CD4-positive, alpha-beta T cell (primary cell): ENCODE measurements around the gene CHMP4A. TPM values are rescaled to one million over a fixed set of nuclear protein-coding genes. Genes with fewer than 3 reads are reported as not detected.

Experiments used
- ATAC-seq: fragments of 200-7000 bp; cut with Tn5 transposase; one replicate; pipeline ENCODE4 v1.10.0; 2022; ENCODE audit warnings: mild to moderate bottlenecking; ENCODE audit not compliant: poor library complexity
- CTCF ChIA-PET: fragments of 350-600 bp; sonication (Branson Sonifier 250); formaldehyde crosslinking; loops from one replicate; lab custom pipeline; 2021; ENCODE audit warnings: antibody characterized with exemption, inconsistent platforms; lab: Charles Lee
- POLR2A ChIA-PET: fragments of 350-600 bp; sonication (Branson Sonifier 250); formaldehyde crosslinking; loops from one replicate; lab custom pipeline; 2021; ENCODE audit warnings: antibody characterized with exemption, inconsistent platforms; lab: Charles Lee
- DNase-seq, 14 experiments: peaks; one replicate each; pipeline ENCODE4 v3.0.0-alpha.2; 2013 to 2020; ENCODE audit warnings: mixed read lengths in 2 of 14
- H3K27ac ChIP-seq, 2 donors: one replicate each; pipeline versions ENCODE4 v1.5.1 to v1.7.0; 2013; ENCODE audit warnings: low read length in 2 of 2, low read depth in 1 of 2, mild to moderate bottlenecking in 1 of 2
- H3K27me3 ChIP-seq, 2 experiments: 1 replicate in 1 of 2; 2 replicates in 1 of 2; pipeline versions ENCODE4 v1.6.1 to v1.7.0; 2013; ENCODE audit warnings: low read length in 2 of 2, control low read depth in 1 of 2, mild to moderate bottlenecking in 1 of 2, moderate library complexity in 1 of 2; ENCODE audit not compliant: insufficient read depth in 2 of 2, control insufficient read depth in 1 of 2
- H3K36me3 ChIP-seq: one replicate; pipeline ENCODE4 v1.6.1; 2013; ENCODE audit warnings: low read length, control low read depth; ENCODE audit not compliant: insufficient read depth
- H3K4me1 ChIP-seq: one replicate; pipeline ENCODE4 v1.6.1; 2013; ENCODE audit warnings: low read length, control low read depth; ENCODE audit not compliant: insufficient read depth
- H3K4me3 ChIP-seq: one replicate; pipeline ENCODE4 v1.5.1; 2013; ENCODE audit warnings: mild to moderate bottlenecking, low read length, moderate library complexity
- H3K9me3 ChIP-seq, 2 experiments: 1 replicate in 1 of 2; 2 replicates in 1 of 2; pipeline versions ENCODE4 v1.6.1 to v1.7.0; 2013; ENCODE audit warnings: low read length in 2 of 2, mild to moderate bottlenecking in 2 of 2, control low read depth in 1 of 2, moderate library complexity in 1 of 2; ENCODE audit not compliant: control insufficient read depth in 1 of 2, insufficient read depth in 1 of 2
- H3K27ac Mint-ChIP-seq: one replicate; pipeline ENCODE4 v1.8.0; 2020; ENCODE audit warnings: mixed read lengths
- H3K27me3 Mint-ChIP-seq: one replicate; pipeline ENCODE4 v1.8.0; 2021; ENCODE audit warnings: mixed read lengths
- H3K36me3 Mint-ChIP-seq: one replicate; pipeline ENCODE4 v1.8.0; 2021; ENCODE audit warnings: low read depth, mixed read lengths
- H3K4me1 Mint-ChIP-seq: one replicate; pipeline ENCODE4 v1.8.0; 2021; ENCODE audit warnings: low read depth, mixed read lengths
- H3K4me3 Mint-ChIP-seq: one replicate; pipeline ENCODE4 v1.8.0; 2020; ENCODE audit warnings: mild to moderate bottlenecking, mixed read lengths
- H3K9me3 Mint-ChIP-seq: one replicate; pipeline ENCODE4 v1.8.0; 2020; ENCODE audit warnings: mixed read lengths
- intact Hi-C, 2 experiments: fragments of 100-400 bp; cut with DNase I in 1 of 2; cut with micrococcal nuclease in 1 of 2; formaldehyde crosslinking; loops; one replicate each; pipeline versions ENCODE4 v1.15.1 to v1.9.0; 2023 to 2025; cut with DNase I, micrococcal nuclease
- total RNA-seq, 174 experiments: library from RNA in 2 of 174; stranded (reverse) in 2 of 174; gene quantifications; one replicate each; pipeline ENCODE4 v1.2.3 and lab custom pipeline; 2021 to 2026
- TF ChIP-seq, protein P1 (sequence below): fragments of 200-600 bp; IDR thresholded peaks from one replicate; pipeline ENCODE4 v1.8.0; 2022; ENCODE audit warnings: antibody characterized with exemption, mild to moderate bottlenecking

Gene CHMP4A
- total RNA-seq, 2 experiments from 2014 or later = 73.4 to 80.1 TPM

DNA sequence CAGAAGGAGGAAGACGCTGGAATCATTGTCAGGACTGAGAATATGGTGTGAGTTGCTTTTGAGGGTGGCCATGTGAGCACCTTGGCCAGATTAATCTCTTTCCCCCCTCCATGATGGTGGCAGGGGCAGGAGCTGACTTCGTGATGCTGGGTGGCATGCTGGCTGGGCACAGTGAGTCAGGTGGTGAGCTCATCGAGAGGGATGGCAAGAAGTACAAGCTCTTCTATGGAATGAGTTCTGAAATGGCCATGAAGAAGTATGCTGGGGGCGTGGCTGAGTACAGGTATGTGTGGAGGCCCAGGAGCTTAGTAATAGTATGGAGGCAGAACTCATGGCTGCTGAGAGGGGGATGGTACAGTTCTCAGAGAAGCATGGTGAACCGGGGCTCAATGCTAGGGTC lies 24.8 kb upstream of the CHMP4A start:
- POLR2A ChIA-PET = interaction anchor here (0.5 to 2.6 kb wide), 7 partner anchors 9 to 97 kb away, joined by 3 to 11 read pairs (median 3); partner anchors contain the start of genes EMC9, MDP1 and TM9SF1
- H3K36me3 Mint-ChIP-seq = peaks cover 90% of the 10 kb centered on the region
- H3K4me3 Mint-ChIP-seq = peak overlapping the region; percentile 15

DNA sequence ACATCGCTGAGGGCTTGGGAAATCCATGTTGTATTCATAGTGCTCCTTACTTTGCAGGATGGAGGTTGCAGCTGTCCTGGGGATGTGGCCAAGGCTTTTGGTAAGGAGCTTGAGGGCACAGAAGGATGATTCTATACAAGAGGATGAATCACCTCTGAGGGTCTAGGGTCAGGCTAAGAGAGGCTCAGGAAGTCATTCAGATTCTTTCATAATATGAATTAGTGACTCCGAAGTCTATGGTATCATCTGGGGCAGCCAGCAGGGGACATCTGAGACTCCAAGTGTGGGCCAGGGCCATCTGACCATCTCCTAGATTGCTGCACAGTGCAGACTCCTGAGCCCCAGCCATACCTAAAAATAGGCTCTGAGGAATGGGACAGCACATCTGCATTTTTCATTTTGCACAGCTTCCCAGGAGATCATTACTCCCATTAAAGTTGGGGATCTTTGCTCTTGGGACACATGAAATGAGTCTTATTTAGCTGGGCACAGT lies 24.2 kb upstream of the CHMP4A start:
- ATAC-seq (no peak), DNase-seq (no peak)
- Mint-ChIP-seq H3K9me3 (no peaks in the 10 kb centered on the region), H3K27me3 (no peaks in the 10 kb centered on the region), H3K4me3 (peak overlapping the region; percentile 32), H3K36me3 (peaks cover 91% of the 10 kb centered on the region), H3K27ac (peak overlapping the region; percentile 31), H3K4me1 (peaks cover 87% of the 10 kb centered on the region)
- Histone ChIP-seq H3K27me3 (no peaks in the 10 kb centered on the region), H3K36me3 (peaks cover 74% of the 10 kb centered on the region), H3K27ac (no peak overlapping the region), H3K4me1 (peaks cover 56% of the 10 kb centered on the region), H3K9me3 (no peaks in the 10 kb centered on the region), H3K4me3 (no peak overlapping the region)
- ChIA-PET POLR2A (interaction anchor here (0.8 to 2.6 kb wide), 6 partner anchors 10 to 96 kb away, joined by 3 to 11 read pairs (median 4); partner anchors contain the start of genes EMC9, MDP1 and TM9SF1), CTCF (interaction anchor here (3.3 kb wide), 1 partner anchor 22 kb away, joined by 14 read pairs; the partner anchor contains the start of gene MDP1)
- TF ChIP-seq, protein P1, sequence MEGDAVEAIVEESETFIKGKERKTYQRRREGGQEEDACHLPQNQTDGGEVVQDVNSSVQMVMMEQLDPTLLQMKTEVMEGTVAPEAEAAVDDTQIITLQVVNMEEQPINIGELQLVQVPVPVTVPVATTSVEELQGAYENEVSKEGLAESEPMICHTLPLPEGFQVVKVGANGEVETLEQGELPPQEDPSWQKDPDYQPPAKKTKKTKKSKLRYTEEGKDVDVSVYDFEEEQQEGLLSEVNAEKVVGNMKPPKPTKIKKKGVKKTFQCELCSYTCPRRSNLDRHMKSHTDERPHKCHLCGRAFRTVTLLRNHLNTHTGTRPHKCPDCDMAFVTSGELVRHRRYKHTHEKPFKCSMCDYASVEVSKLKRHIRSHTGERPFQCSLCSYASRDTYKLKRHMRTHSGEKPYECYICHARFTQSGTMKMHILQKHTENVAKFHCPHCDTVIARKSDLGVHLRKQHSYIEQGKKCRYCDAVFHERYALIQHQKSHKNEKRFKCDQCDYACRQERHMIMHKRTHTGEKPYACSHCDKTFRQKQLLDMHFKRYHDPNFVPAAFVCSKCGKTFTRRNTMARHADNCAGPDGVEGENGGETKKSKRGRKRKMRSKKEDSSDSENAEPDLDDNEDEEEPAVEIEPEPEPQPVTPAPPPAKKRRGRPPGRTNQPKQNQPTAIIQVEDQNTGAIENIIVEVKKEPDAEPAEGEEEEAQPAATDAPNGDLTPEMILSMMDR = no peak
- intact Hi-C loops = no loop called here

More for the DNA sequence above, 24.8 kb upstream of the CHMP4A start:
- Mint-ChIP-seq H3K4me1 (peaks cover 84% of the 10 kb centered on the region), H3K27ac (peak overlapping the region; percentile 31), H3K27me3 (no peaks in the 10 kb centered on the region), H3K9me3 (no peaks in the 10 kb centered on the region)
- Histone ChIP-seq H3K9me3 (no peaks in the 10 kb centered on the region), H3K27me3 (no peaks in the 10 kb centered on the region), H3K27ac (no peak overlapping the region), H3K4me1 (peaks cover 57% of the 10 kb centered on the region), H3K36me3 (peaks cover 74% of the 10 kb centered on the region), H3K4me3 (no peak overlapping the region)
- intact Hi-C loops = no loop called here
- ATAC-seq = no peak
- no peak for DNase-seq
- CTCF ChIA-PET = interaction anchor here (3.3 kb wide), 1 partner anchor 22 kb away, joined by 14 read pairs; the partner anchor contains the start of gene MDP1
- TF ChIP-seq, protein P1 = no peak

DNA sequence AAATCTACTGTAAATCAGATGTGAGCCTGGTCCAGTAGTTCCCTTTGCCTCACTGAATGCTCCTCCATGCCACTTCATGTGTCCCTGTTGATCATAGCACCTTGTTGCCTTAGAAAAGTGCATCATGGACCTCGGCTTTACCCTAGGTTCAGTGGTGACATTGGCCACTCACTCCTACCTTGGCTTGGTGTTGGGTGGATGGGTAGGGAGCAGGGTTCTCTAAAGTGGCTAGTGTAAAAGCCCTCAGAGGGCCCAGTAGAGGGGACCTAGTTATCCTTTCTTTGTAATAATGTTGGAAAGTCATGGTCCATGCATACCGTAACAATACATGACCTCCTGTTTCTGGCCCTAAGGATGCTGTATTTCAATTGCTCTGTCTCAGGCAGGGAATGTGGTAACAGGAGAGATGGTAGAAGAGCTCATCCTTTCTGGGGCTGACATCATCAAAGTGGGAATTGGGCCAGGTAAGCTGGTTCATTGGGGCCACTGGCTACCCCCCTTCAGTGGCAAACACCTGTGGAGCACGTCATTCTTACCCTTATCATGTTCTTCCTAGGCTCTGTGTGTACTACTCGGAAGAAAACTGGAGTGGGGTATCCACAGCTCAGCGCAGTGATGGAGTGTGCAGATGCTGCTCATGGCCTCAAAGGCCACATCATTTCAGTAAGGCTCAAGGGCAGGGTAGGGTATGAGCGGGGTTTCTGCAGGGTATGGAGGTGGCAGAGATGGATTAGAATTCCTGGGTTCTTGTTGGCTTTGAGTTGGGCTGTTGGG lies 23.6 kb upstream of the CHMP4A start:
- H3K4me1 ChIP-seq = peaks cover 55% of the 10 kb centered on the region
- CTCF ChIA-PET = interaction anchor here (3.3 kb wide), 1 partner anchor 21 kb away, joined by 14 read pairs; the partner anchor contains the start of gene MDP1
- intact Hi-C loops = no loop called here
- H3K4me3 ChIP-seq = no peak overlapping the region
- peaks cover 74% of the 10 kb centered on the region for H3K36me3 ChIP-seq
- Mint-ChIP-seq H3K4me1 (peaks cover 87% of the 10 kb centered on the region), H3K9me3 (no peaks in the 10 kb centered on the region), H3K4me3 (peak overlapping the region; percentile 32), H3K36me3 (peaks cover 91% of the 10 kb centered on the region), H3K27me3 (no peaks in the 10 kb centered on the region), H3K27ac (peak overlapping the region; percentile 93)
- TF ChIP-seq, protein P1 = no peak
- ATAC-seq (no peak), DNase-seq (no peak)
- no peaks in the 10 kb centered on the region for H3K27me3 ChIP-seq
- no peaks in the 10 kb centered on the region for H3K9me3 ChIP-seq
- no peak overlapping the region for H3K27ac ChIP-seq
- POLR2A ChIA-PET = interaction anchor here (0.6 to 2.6 kb wide), 7 partner anchors 20 to 95 kb away, joined by 3 to 11 read pairs (median 3); partner anchors contain the start of genes EMC9, MDP1, RABGGTA and TM9SF1
